ENCODE data around the gene ROBO1.
A peak's percentile ranks its signal among the peaks of the same experiment; 100 is the strongest.

Gene ROBO1

GRCh38 chr3:78633626-78634025 lies 1134.2 kb downstream of the ROBO1 start:
- peak; percentile 69 for DNase-seq (ENCODE audit: low read depth)
- no peak overlapping the region for H3K4me3 ChIP-seq (ENCODE audit: low read depth, low read length)
- TF ChIP-seq, protein P1, sequence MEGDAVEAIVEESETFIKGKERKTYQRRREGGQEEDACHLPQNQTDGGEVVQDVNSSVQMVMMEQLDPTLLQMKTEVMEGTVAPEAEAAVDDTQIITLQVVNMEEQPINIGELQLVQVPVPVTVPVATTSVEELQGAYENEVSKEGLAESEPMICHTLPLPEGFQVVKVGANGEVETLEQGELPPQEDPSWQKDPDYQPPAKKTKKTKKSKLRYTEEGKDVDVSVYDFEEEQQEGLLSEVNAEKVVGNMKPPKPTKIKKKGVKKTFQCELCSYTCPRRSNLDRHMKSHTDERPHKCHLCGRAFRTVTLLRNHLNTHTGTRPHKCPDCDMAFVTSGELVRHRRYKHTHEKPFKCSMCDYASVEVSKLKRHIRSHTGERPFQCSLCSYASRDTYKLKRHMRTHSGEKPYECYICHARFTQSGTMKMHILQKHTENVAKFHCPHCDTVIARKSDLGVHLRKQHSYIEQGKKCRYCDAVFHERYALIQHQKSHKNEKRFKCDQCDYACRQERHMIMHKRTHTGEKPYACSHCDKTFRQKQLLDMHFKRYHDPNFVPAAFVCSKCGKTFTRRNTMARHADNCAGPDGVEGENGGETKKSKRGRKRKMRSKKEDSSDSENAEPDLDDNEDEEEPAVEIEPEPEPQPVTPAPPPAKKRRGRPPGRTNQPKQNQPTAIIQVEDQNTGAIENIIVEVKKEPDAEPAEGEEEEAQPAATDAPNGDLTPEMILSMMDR (conservative IDR thresholded peaks at IDR 0.05; ENCODE audit: low read depth, low read length), result no peak

DNA sequence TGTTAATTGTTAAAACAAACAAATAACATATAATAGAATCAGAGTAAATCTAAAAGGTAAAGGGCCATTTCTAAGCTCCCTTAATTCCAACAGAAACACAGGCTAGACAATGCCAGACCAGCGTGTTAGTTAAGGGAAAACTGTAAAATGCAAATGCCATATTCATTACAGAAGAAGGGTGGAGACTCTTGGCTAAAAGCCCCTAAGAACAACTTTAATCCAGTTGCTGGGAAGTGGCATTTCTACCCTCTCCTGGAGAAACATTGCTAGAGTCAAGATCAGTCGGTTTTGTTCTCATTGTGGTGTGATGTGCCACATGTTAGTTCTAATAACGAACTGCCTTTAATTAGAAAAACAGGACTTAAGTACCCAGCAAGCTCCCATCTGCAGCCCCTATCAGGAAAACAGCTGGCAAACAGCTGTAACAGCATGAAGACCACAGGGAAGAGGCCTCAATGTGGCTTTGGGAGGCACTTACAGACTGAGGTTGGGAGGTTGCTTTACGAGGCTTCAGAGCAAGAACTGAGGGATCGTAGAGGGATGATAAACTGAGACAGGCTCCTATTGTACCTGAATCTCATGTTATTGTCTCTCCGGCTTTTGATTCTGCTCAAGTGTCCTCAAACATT lies 1134.8 kb downstream of the ROBO1 start:
- no peak overlapping the region for H3K4me3 ChIP-seq (ENCODE audit: low read depth, low read length)
- TF ChIP-seq, protein P1 (conservative IDR thresholded peaks at IDR 0.05; ENCODE audit: low read depth, low read length), result no peak
- peak; percentile 7 for DNase-seq (ENCODE audit: low read depth)

DNA sequence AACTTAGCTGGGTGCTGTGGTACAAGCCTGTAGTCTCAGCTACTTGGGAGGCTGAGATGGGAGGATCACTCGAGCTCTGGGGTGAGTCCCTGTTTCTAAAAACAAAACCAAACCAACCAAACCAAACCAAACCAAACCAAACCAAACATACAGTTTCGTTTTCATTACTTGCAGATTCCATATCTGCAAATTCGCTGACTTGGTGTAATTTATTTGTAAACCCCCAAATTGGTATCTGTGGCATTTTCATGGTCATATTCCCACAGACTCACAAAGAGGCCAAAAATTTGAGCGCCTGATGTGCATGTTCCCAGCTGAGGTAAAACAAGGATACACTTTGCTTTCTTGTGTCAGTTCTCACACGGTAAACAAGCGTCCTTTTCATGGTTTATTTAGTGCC lies 1138.3 kb downstream of the ROBO1 start:
- no peak overlapping the region for H3K4me3 ChIP-seq (ENCODE audit: low read depth, low read length)
- DNase-seq (ENCODE audit: low read depth), result no peak
- TF ChIP-seq, protein P1 (conservative IDR thresholded peaks at IDR 0.05; ENCODE audit: low read depth, low read length), result no peak

GRCh38 chr3:78621061-78621716 lies 1146.6 kb downstream of the ROBO1 start:
- no peak for DNase-seq (ENCODE audit: low read depth)
- no peak overlapping the region for H3K4me3 ChIP-seq (ENCODE audit: low read depth, low read length)
- TF ChIP-seq, protein P1 (conservative IDR thresholded peaks at IDR 0.05; ENCODE audit: low read depth, low read length), result no peak

DNA sequence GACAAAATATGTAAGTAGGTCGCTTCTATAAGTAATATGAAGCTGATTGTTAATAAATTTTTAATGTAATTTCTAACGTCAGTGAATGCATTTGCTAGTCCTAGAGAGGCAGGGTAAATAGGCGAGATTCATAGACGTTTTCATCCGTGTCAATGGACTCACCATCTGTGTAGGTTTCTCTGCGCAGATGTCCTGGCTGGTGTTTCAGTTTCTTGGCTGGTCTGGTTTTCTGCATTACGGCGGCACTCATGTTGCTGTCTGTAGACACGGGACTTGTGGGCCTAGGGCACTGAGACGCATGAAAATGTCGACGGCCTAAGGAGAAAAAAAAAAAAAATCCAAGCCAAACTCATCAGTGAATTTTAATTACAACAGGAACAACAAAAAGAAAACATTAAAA lies 1153.3 kb downstream of the ROBO1 start:
- no peak for DNase-seq (ENCODE audit: low read depth)
- H3K4me3 ChIP-seq (ENCODE audit: low read depth, low read length), result no peak overlapping the region
- TF ChIP-seq, protein P1 (conservative IDR thresholded peaks at IDR 0.05; ENCODE audit: low read depth, low read length), result no peak

- TF ChIP-seq, protein P1 (conservative IDR thresholded peaks at IDR 0.05; ENCODE audit: low read depth, low read length), result no peak
- no peak overlapping the region for H3K4me3 ChIP-seq (ENCODE audit: low read depth, low read length)
Observed at GRCh38 chr3:78613421-78613879, 1154.3 kb downstream of the ROBO1 start.

GRCh38 chr3:78611278-78611677 lies 1156.5 kb downstream of the ROBO1 start:
- no peak overlapping the region for H3K4me3 ChIP-seq (ENCODE audit: low read depth, low read length)
- no peak for DNase-seq (ENCODE audit: low read depth)
- TF ChIP-seq, protein P1 (conservative IDR thresholded peaks at IDR 0.05; ENCODE audit: low read depth, low read length), result no peak

More at GRCh38 chr3:78613421-78613879, 1154.3 kb downstream of the ROBO1 start:
- DNase-seq (ENCODE audit: low read depth), result no peak
